NCI-H1436 treated with DMSO at 0.1 percent for 48 hours (cell line): Measurements from ENCODE around the gene ECHS1.
A peak's percentile ranks its signal among the peaks of the same experiment; 100 is the strongest.
"Not testable (repeated sequence)": the region's sequence is repeated elsewhere in the genome, so short reads cannot be mapped to it uniquely, and the experiment has no call there.

Source experiments
- DNase-seq: peaks from one replicate; lab custom pipeline; 2025; lab: John Stamatoyannopoulos, UW

Gene ECHS1

GRCh38 chr10:133324198-133324792 is 48.9 kb downstream of the ECHS1 start:
- DNase-seq = peak; percentile 77

DNA sequence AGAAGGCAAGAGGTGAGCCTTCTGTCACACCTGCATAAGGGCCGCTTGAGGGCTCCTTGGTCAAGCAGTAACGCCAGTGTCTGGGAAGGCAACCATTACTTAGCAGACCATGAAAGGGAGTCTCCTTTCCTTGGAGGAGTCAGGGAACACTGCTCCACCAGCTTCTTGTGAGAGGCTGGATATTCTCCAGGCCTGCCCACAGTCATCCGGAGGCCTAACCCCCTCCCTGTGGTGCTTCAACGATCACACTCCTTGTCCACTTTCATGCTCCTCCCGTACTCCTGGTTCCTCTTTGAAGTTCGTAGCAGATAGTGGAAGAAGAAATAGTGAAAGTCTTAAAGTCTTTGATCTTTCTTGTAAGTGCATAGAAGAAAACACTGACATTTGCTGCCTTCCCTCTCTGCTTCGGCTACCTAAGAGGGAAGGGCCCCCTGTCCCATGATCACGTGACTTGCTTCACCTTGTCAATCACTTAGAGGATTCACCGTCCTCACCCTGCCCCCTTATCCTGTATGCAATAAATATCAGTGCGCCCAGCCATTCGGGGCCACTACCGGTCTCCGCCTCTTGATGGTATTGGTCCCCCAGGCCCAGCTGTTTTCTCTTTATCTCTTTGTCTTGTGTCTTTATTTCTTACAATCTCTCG is 51.0 kb downstream of the ECHS1 start:
- DNase-seq = not testable (repeated sequence)

GRCh38 chr10:133320852-133321422 is 52.2 kb downstream of the ECHS1 start:
- not testable (repeated sequence) for DNase-seq

- DNase-seq = no peak
Measured at GRCh38 chr10:133318494-133319127, 54.5 kb downstream of the ECHS1 start.

DNA sequence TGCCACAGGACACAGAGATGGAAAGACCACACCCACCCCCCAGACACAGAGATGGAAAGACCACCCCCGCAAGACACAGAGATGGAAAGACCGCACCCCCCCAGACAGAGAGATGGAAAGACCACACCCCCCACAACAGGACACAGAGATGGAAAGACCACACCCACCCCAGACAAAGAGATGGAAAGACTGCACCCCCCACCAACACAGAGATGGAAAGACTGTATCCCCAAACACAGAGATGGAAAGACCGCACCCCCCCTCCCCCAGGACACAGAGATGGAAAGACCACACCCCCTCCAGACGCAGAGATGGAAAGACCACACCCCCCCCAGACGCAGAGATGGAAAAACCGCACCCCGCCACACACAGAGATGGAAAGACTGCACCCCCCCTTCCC is 56.4 kb downstream of the ECHS1 start:
- DNase-seq = no peak

DNA sequence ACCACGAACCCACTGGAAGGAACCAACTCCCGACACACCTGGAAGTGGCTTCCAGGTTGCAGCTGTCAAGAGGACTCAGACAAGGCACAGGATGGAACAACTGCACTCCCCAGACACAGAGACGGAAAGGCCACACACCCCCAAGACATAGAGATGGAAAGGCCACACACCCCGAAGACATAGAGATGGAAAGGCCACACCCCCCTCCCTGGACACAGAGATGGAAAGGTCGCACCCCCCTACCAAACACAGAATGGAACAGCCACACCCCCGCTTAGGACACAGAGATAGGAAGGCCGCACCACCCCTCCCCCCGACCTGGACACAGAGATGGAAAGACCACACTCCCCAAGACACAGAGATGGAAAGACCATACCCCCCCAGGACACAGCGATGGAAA is 56.9 kb downstream of the ECHS1 start:
- no peak for DNase-seq

- no peak for DNase-seq
Measured at GRCh38 chr10:133315847-133316246, 57.3 kb downstream of the ECHS1 start.

- no peak for DNase-seq
Measured at GRCh38 chr10:133314911-133315310, 58.2 kb downstream of the ECHS1 start.

GRCh38 chr10:133313192-133313591 is 60.0 kb downstream of the ECHS1 start:
- no peak for DNase-seq

DNA sequence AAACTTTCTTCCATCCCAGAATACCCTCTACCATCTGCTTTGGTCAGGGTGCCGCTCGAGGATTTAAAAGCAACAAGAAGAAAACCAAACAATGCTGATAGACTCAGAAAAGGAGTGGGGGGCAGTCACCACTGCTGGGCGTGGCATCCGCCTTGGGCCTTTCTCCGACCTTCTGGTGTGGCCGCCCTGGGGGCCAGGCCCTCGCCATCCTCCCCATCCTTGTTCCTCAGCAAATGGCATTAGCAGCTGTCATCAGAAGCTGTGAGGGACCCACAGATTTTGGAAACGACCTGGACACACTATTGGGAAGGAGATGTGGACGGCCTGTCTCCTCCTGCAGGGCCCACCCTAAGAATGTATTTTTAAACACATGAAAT is 60.4 kb downstream of the ECHS1 start:
- DNase-seq = no peak
